Measurements from ENCODE around the gene WFDC11.

WFDC11 gene

DNA sequence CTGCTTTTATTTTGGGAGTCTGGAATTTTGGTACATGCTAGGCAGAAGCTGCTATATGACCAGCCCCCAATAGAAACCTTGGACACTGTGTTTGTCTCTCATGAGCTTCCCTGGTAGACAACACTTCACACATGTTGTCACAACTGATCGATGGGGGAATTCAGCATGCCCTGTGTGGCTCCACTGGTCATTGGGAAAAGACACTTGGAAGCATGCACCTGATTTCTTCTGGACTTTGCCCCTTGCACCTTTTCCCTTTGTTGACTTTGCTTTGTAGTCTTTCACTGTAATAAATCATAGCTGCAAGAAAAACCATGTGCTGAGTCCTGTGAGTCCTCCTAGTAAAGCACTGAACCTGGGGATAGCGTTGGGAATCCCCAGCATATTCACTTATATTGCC, 48.4 kb downstream of the WFDC11 start:
- no peak for DNase-seq

GRCh38 chr20:45617591-45617990, 52.4 kb downstream of the WFDC11 start:
- DNase-seq = no peak

DNA sequence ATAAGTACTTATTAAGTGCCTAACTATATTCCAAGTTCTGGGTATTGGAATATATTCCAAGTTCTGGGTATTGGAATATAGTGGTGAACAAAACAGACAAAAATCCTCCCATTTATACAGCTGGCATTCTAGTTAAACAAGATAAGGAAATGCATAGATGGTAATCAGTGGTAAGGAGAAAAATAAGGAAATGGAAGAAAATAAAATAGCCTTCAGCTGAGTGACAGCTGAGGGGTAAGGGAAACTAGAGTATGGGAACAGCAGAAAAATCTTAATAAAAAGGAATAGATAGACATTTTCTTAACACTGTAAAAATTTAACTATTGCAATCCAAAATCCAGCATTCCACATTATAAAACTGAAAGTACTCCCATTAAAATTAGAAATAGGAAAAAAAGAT, 57.7 kb downstream of the WFDC11 start:
- DNase-seq = no peak

DNA sequence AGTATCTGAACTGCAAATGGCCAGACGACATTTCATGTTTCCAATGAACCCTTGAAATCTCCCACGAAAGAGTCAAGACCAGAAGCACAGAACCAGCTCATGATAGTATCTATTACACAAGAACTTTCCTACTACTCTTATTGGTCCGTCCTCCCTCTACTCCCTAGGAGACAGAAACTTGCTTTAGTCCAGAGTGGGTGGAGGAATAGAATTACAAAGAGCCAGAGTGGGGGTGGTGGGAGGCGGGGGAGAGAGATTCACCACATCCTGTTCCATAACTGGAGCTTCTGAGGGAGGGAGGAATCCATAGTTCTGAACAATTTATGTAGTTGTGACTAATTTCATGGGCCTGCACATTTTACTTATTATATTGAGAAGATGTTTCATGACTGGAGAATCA, 59.0 kb downstream of the WFDC11 start:
- DNase-seq = peak; percentile 49

DNA sequence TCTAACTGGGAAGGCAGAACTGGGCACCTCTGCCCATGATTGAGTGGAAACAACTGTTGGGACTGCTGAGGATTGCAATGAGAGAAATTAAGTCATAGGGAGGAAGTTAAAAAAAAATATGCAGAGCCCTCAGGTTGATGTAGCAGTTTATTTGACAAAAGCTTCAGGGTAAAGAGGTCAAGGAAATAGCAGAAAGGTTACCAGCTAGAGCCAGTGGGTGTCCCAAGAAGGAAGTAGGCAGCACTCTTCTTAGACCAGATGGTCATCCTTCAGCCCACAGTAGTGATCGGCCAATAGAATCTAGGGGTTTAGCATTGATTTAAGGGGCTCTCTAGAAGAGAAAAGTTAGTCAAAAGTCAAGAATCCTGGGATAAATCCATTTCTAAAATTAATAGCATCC, 62.2 kb downstream of the WFDC11 start:
- DNase-seq = no peak

Data from NCI-H510A treated with DMSO at 0.1 percent for 48 hours (cell line).